Heart left ventricle (tissue), 16 donors: ENCODE measurements around the gene SEZ6L. TPM values are rescaled to one million over a fixed set of nuclear protein-coding genes. Genes with fewer than 3 reads are reported as not detected.

Source experiments
- ATAC-seq, 4 donors: fragments of 200-7000 bp; cut with Tn5 transposase; one replicate each; pipeline ENCODE4 v1.9.1; 2020 to 2022; ENCODE audit warnings: moderate library complexity in 4 of 4, mild to moderate bottlenecking in 3 of 4, moderate number of reproducible peaks in 1 of 4
- DNase-seq, 5 donors: peaks; one replicate each; pipeline ENCODE4 v3.0.0-alpha.2; 2020
- H3K27ac ChIP-seq, 12 donors: fragments of 200-600 bp; sonication (generic) in 4 of 12; one replicate each; pipeline versions ENCODE4 v1.5.0 to v1.8.0; 2016 to 2022; ENCODE audit warnings: mild to moderate bottlenecking in 2 of 12
- H3K27me3 ChIP-seq, 9 donors: fragments of 200-600 bp; sonication (generic) in 2 of 9; one replicate each; pipeline versions ENCODE4 v1.5.1 to v1.8.0; 2016 to 2022; ENCODE audit warnings: mild to moderate bottlenecking in 3 of 9
- H3K36me3 ChIP-seq, 9 donors: fragments of 200-600 bp; sonication (generic) in 2 of 9; one replicate each; pipeline versions ENCODE4 v1.5.0 to v1.8.0; 2018 to 2022; ENCODE audit warnings: mild to moderate bottlenecking in 2 of 9
- H3K4me1 ChIP-seq, 12 donors: fragments of 200-600 bp; sonication (generic) in 4 of 12; one replicate each; pipeline versions ENCODE4 v1.5.0 to v1.8.0; 2016 to 2022; ENCODE audit warnings: mild to moderate bottlenecking in 3 of 12
- H3K4me3 ChIP-seq, 12 donors: fragments of 200-600 bp; sonication (generic) in 4 of 12; one replicate each; pipeline versions ENCODE4 v1.5.0 to v1.8.0; 2017 to 2022; ENCODE audit warnings: mild to moderate bottlenecking in 9 of 12, moderate library complexity in 4 of 12
- H3K9me3 ChIP-seq, 12 donors: fragments of 200-600 bp; sonication (generic) in 4 of 12; one replicate each; pipeline versions ENCODE4 v1.5.0 to v1.8.0; 2016 to 2022; ENCODE audit warnings: mild to moderate bottlenecking in 1 of 12
- POLR2A ChIP-seq, 2 donors: fragments of 450-650 bp; IDR thresholded peaks; one replicate each; pipeline ENCODE4 v1.6.1; 2017; ENCODE audit warnings: antibody characterized with exemption in 2 of 2, mild to moderate bottlenecking in 2 of 2, moderate library complexity in 2 of 2
- WGBS, 4 donors: extraction: QIAGEN DNeasy Blood & Tissue Kit in 2 of 4; methylation state at CpG; one replicate each; pipeline versions ENCODE4 v1.1.5 to v1.1.7; 2013 to 2018; 5-methylcytosine and 5-hydroxymethylcytosine counted together
- intact Hi-C, 10 donors: fragments of 100-400 bp; cut with DNase I; formaldehyde crosslinking; loops; one replicate each; pipeline versions ENCODE4 v1.11.1 to v1.14.2; 2022
- polyA plus RNA-seq, 2 donors: library from polyadenylated mRNA; stranded (reverse); fragments of 200-250 nt; gene quantifications; one replicate each; pipeline ENCODE4 v1.2.3, GENCODE V29; 2013
- total RNA-seq, 9 donors: library from RNA; depleted of rRNA in 2 of 9; stranded (reverse); fragments of >200 nt in 2 of 9; fragmentation: NEBNext Ultra II Directional in 3 of 9; extraction: Animal tissue kit (Norgen Biotek cat#: 25700) in 3 of 9; gene quantifications; one replicate each; pipeline versions ENCODE4 v1.1.0 to v1.2.4, GENCODE V29; 2016 to 2023
- TF ChIP-seq, protein P1 (sequence below), 12 donors: fragments of 200-600 bp; sonication (generic) in 4 of 12; IDR thresholded peaks; one replicate each; pipeline versions ENCODE4 v1.5.0 to v1.8.0; 2018 to 2022; ENCODE audit warnings: antibody characterized with exemption in 12 of 12, mild to moderate bottlenecking in 5 of 12
- donor health status: ischemic (EF 13 %, LVEDD 7.1; RV severe dilation, severe dysfunction).
- donor health status: healthy with polysubstance abuse.
- donor health status: DM: no; HTN: yes; CAD: no.
- donor health status: DM: no; HTN: no; CAD: no.
- donor health status: ischemic (EF 25% LVEDD 6.9; RV normal size, moderate dysfunction).
- donor health status: ischemic (EF 25% LVEDD 5.7; RV mildly dilated, moderate dysfunction).
- donor health status: healthy.
- donor health status: DM: yes; HTN: yes; CAD: no.
- donor health status: ischemic (EF 35%, LVEDD 5.7; RV mildly dilated, moderate dysfunction).
- donor health status: nonischemic (EF 11% LVEDD 7.7; RV severe dilation, severe dysfunction).
- donor health status: DM: yes; HTN: yes; CAD: no.
- donor health status: PGD.
- donor health status: ischemic (EF 29% LVEDD 5.4; RV normal size, mild dysfunction).
- donor health status: nonischemic (EF 23%, LVEDD 6.1; RV moderate dilation, normal function).

The SEZ6L gene
- total and polyA plus RNA-seq, 11 donors = 0.04 to 1.6 (median 0.17) TPM; not detected in 2

DNA sequence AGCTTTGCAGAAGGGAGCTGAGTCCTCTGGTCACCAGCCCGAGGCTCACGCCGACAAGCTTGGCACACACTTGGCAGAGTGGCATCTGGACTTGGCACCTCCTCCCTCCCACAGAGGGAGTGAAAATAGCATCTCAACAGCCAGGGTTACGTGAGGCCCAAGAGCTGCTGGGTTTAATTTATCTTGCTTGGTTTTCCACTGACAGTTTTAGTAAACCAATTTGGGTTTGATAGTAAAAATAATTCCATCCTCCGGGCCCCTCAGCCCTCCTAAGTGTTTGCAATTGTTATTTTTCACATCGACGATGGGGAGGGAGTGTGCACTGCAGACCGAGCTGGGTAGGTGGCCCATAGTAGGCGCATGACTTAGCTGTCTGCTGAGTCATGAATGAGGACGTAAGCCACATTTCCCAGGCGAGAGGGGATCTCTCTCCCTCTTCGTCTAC is 152.2 kb downstream of the SEZ6L start:
- intact Hi-C loops = loop anchor here in 1 of 10 donors (10.0 kb wide), 1 partner anchor 237 kb away; no protein-coding TSS in a partner anchor
- ATAC-seq (peak; percentile 78 to 97 (median 96)), DNase-seq (peak in 4 of 5 donors; percentile 48 to 80 (median 62))
- no peaks in the 10 kb centered on the region for H3K9me3 ChIP-seq
- peak overlapping the region in 11 of 12 donors; percentile 6 to 78 (median 41) for H3K27ac ChIP-seq
- TF ChIP-seq, protein P1, sequence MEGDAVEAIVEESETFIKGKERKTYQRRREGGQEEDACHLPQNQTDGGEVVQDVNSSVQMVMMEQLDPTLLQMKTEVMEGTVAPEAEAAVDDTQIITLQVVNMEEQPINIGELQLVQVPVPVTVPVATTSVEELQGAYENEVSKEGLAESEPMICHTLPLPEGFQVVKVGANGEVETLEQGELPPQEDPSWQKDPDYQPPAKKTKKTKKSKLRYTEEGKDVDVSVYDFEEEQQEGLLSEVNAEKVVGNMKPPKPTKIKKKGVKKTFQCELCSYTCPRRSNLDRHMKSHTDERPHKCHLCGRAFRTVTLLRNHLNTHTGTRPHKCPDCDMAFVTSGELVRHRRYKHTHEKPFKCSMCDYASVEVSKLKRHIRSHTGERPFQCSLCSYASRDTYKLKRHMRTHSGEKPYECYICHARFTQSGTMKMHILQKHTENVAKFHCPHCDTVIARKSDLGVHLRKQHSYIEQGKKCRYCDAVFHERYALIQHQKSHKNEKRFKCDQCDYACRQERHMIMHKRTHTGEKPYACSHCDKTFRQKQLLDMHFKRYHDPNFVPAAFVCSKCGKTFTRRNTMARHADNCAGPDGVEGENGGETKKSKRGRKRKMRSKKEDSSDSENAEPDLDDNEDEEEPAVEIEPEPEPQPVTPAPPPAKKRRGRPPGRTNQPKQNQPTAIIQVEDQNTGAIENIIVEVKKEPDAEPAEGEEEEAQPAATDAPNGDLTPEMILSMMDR (IDR thresholded peaks at IDR 0.05) = no peak
- TF ChIP-seq POLR2A (IDR thresholded peaks at IDR 0.05) = no peak
- H3K4me3 ChIP-seq = no peak overlapping the region
- H3K27me3 ChIP-seq = peaks cover 0 to under 1% (median 0%) of the 10 kb centered on the region in 9 donors
- 26 to 41% (median 37%) methylated on average over 12 of the region's 12 CpGs for WGBS, 4 donors
- peaks cover 0 to 6% (median 0%) of the 10 kb centered on the region in 12 donors for H3K4me1 ChIP-seq
- no peaks in the 10 kb centered on the region for H3K36me3 ChIP-seq

DNA sequence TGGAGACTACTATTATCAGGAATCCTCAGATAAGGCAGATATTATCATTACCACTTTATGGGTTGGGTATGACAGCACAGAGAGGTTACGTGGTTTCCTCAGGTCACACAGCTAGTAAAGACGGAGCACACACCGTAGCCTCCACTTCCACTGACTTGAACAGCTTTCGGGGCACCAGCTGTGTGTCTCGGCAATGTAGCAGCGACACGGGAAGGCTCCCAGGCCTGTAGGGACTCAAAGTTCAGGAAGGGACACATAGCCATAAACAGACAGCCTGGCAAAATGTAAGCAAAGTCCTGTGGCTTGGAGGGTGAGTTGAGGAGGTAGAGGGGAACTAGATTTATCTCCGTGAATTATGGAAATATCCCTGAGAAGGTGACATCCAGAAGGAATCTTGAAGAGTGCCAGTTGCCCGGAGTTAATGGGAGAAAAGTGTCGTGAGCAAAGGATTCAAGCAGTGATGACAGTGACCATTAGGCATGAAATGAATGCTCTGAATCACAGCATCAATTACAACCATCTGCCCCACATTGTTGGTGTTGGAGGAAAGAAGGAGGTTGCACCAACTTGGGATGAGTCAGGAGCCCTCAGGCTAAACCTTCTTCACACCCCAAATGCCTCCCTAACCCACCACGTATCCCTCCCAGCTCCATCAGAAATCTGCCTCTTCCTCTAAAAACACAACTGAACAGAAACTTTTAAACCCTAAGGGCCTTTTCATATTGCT is 153.1 kb downstream of the SEZ6L start:
- Histone ChIP-seq H3K9me3 (no peaks in the 10 kb centered on the region), H3K36me3 (no peaks in the 10 kb centered on the region), H3K27me3 (peaks cover 0 to 5% (median 0%) of the 10 kb centered on the region in 9 donors), H3K4me3 (no peak overlapping the region), H3K4me1 (peaks cover 0 to 6% (median 0%) of the 10 kb centered on the region in 12 donors), H3K27ac (peak overlapping the region in 8 of 12 donors; percentile 9 to 78 (median 62))
- DNase-seq = no peak
- ATAC-seq = no peak
- intact Hi-C loops = loop anchor here in 1 of 10 donors (10.0 kb wide), 1 partner anchor 238 kb away; no protein-coding TSS in a partner anchor
- TF ChIP-seq, protein P1 (IDR thresholded peaks at IDR 0.05) = no peak
- no peak for TF ChIP-seq POLR2A (IDR thresholded peaks at IDR 0.05)
- 76 to 79% (median 78%) methylated on average over 11 of the region's 11 CpGs for WGBS, 4 donors

DNA sequence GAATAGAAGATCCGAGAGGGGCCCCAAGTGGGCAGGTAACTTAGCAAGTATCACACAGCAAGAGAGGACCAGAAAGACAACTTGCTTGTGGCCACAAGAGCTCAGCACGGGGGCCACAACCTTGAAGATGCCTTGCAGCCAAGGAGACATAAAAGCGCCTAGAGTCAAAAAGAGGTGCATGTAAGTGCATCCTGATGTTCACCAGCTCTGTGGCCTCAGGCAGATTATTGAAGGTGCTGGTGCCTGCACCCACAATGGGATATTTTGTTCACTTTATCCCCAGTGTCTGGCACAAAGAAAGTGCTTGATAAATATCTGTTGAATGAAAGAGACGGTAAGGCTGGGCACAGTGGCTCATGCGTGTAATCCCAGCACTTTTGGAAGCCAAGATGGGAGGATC is 153.8 kb downstream of the SEZ6L start:
- peaks cover 0 to 6% (median 0%) of the 10 kb centered on the region in 12 donors for H3K4me1 ChIP-seq
- TF ChIP-seq, protein P1 (IDR thresholded peaks at IDR 0.05) = no peak
- TF ChIP-seq POLR2A (IDR thresholded peaks at IDR 0.05) = no peak
- no peak overlapping the region for H3K4me3 ChIP-seq
- H3K36me3 ChIP-seq = no peaks in the 10 kb centered on the region
- 84 to 89% (median 86%) methylated on average over 5 of the region's 5 CpGs for WGBS, 4 donors
- peaks cover 0 to 5% (median 0%) of the 10 kb centered on the region in 9 donors for H3K27me3 ChIP-seq
- no peak overlapping the region for H3K27ac ChIP-seq
- no peaks in the 10 kb centered on the region for H3K9me3 ChIP-seq
- ATAC-seq (no peak), DNase-seq (no peak)
- intact Hi-C loops = loop anchor here in 1 of 10 donors (10.0 kb wide), 1 partner anchor 238 kb away; no protein-coding TSS in a partner anchor

DNA sequence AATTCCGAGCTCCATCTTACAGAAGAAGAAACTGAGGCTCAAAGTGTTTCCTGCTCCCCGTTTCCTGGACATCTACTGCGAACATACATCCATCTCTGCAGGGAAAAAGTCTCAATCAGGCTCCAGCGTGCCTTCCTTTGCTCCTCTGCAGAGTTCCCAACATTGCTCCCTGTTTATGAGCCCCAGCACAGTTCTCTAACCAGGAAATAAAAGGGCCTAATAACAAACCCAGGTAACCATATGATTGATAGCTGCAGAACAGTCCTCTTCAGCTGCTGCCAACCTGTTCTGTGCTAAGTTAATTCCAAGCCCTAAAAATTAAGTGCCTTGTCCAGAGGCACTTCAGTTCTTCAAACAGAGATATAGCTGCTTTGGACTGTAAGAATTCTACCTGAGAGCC is 154.9 kb downstream of the SEZ6L start:
- Histone ChIP-seq H3K9me3 (no peaks in the 10 kb centered on the region), H3K27me3 (peaks cover 0 to 5% (median 0%) of the 10 kb centered on the region in 9 donors), H3K36me3 (no peaks in the 10 kb centered on the region), H3K4me3 (no peak overlapping the region), H3K27ac (no peak overlapping the region), H3K4me1 (peaks cover 0 to 6% (median 0%) of the 10 kb centered on the region in 12 donors)
- 63 to 80% (median 71%) methylated on average over 4 of the region's 4 CpGs for WGBS, 4 donors
- ATAC-seq (no peak), DNase-seq (no peak)
- intact Hi-C loops = loop anchor here in 1 of 10 donors (10.0 kb wide), 1 partner anchor 239 kb away; no protein-coding TSS in a partner anchor
- TF ChIP-seq, protein P1 (IDR thresholded peaks at IDR 0.05) = no peak
- TF ChIP-seq POLR2A (IDR thresholded peaks at IDR 0.05) = no peak
